BLaER1 treated with 17β-estradiol and CSF1 and Interleukin-3, amounts not matched to agents 10 nM and 100 nM (cell line): ENCODE results near the gene FOXP1.
A peak's percentile ranks its signal among the peaks of the same experiment; 100 is the strongest.
"Not testable (repeated sequence)": the region's sequence is repeated elsewhere in the genome, so short reads cannot be mapped to it uniquely, and the experiment has no call there.

Experiments used
- H3K27ac ChIP-seq, 11 experiments: shearing (Covaris generic); formaldehyde crosslinking; 2 replicates each; pipeline ENCODE4 v1.8.1; 2022
- H3K27me3 ChIP-seq, 11 experiments: shearing (Covaris generic); formaldehyde crosslinking; 2 replicates each; pipeline ENCODE4 v1.8.1; 2022
- H3K36me3 ChIP-seq, 11 experiments: shearing (Covaris generic); formaldehyde crosslinking; 2 replicates each; pipeline ENCODE4 v1.8.1; 2022
- H3K4me1 ChIP-seq, 10 experiments: shearing (Covaris generic); formaldehyde crosslinking; 2 replicates each; pipeline ENCODE4 v1.8.1; 2022
- H3K4me2 ChIP-seq, 11 experiments: shearing (Covaris generic); formaldehyde crosslinking; 2 replicates each; pipeline ENCODE4 v1.8.1; 2022
- H3K4me3 ChIP-seq, 10 experiments: shearing (Covaris generic); formaldehyde crosslinking; 2 replicates each; pipeline ENCODE4 v1.8.1; 2022
- H3K9ac ChIP-seq, 11 experiments: shearing (Covaris generic); formaldehyde crosslinking; 2 replicates each; pipeline ENCODE4 v1.8.1; 2022
- H3K9me3 ChIP-seq, 11 experiments: shearing (Covaris generic); formaldehyde crosslinking; replicated peaks in 1 of 11; 2 replicates each; pipeline ENCODE4 v1.8.1; 2022
- H4K20me1 ChIP-seq, 11 experiments: shearing (Covaris generic); formaldehyde crosslinking; 2 replicates each; pipeline ENCODE4 v1.8.1; 2022
- Cebpa-rat ChIP-seq, 11 experiments: shearing (Covaris generic); IDR thresholded peaks; 2 replicates each; pipeline ENCODE4 v1.8.1; 2022

FOXP1 gene

GRCh38 chr3:71441925-71442651, 141.4 kb downstream of the FOXP1 start:
- H3K36me3 ChIP-seq, result no peaks in the 10 kb centered on the region
- peaks cover 82 to 99% (median 94%) of the 10 kb centered on the region in 10 experiments for H3K4me1 ChIP-seq
- no peak for TF ChIP-seq Cebpa-rat (IDR thresholded peaks at IDR 0.05)
- H3K4me2 ChIP-seq, result peak overlapping the region; percentile 81 to 95 (median 89)
- H4K20me1 ChIP-seq, result no peaks in the 10 kb centered on the region
- peak overlapping the region in 10 of 11 experiments; percentile 50 to 83 (median 78); a peak in 20 of 22 replicates for H3K9ac ChIP-seq
- no peaks in the 10 kb centered on the region for H3K9me3 ChIP-seq
- peak overlapping the region in 5 of 10 experiments; percentile 10 to 42 (median 25); a peak in 11 of 20 replicates for H3K4me3 ChIP-seq
- no peaks in the 10 kb centered on the region for H3K27me3 ChIP-seq
- peak overlapping the region in 10 of 11 experiments; percentile 89 to 97 (median 94); a peak in 20 of 22 replicates for H3K27ac ChIP-seq

DNA sequence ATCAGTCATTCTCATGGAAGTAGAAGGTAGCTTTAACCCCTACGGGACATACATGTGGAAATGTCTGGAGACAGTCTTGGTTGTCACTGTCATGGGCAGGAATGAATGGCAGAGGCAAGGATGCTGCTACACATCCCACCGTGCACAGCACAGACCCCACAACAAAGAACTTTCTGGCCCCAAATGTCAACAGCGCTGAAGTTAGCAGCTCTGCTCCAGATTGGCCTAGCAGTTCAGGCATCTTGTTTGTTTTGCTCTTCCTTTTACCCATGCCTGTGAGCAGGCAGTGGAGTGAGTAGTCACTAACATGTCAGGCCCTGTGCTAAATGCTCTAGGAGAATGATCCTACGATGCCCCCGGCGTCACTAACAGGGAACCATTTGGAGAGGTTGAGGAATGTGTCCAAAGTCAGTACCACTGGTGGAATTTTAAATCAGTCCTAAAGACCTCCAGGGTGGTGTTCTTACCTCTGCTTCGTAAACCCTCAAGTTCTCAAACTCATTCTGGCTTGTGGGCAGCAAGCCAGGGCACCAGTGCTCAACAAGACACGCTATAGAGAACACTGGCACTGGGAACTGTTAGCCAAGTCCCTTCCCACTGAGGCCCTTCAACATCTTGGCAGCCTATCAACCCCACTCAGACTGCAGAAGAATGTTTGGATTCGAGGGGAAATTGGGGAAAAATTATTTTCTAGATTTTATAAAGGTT, 142.2 kb downstream of the FOXP1 start:
- Histone ChIP-seq H3K4me2 (peak overlapping the region; percentile 81 to 95 (median 89)), H3K36me3 (no peaks in the 10 kb centered on the region), H3K27me3 (no peaks in the 10 kb centered on the region), H3K9ac (no peak overlapping the region; a peak in 2 of 22 replicates), H3K4me3 (no peak overlapping the region; a peak in 1 of 20 replicates), H3K9me3 (no peaks in the 10 kb centered on the region), H3K4me1 (peaks cover 75 to 99% (median 89%) of the 10 kb centered on the region in 10 experiments), H3K27ac (peak overlapping the region in 8 of 11 experiments; percentile 22 to 97 (median 94); a peak in 16 of 22 replicates), H4K20me1 (no peaks in the 10 kb centered on the region)
- TF ChIP-seq Cebpa-rat (IDR thresholded peaks at IDR 0.05), result no peak

GRCh38 chr3:71438904-71439303, 144.6 kb downstream of the FOXP1 start:
- H4K20me1 ChIP-seq, result no peaks in the 10 kb centered on the region
- no peak overlapping the region for H3K4me3 ChIP-seq
- TF ChIP-seq Cebpa-rat (IDR thresholded peaks at IDR 0.05), result no peak
- no peaks in the 10 kb centered on the region for H3K27me3 ChIP-seq
- peaks cover 51 to 78% (median 69%) of the 10 kb centered on the region in 10 experiments for H3K4me1 ChIP-seq
- no peaks in the 10 kb centered on the region for H3K36me3 ChIP-seq
- H3K9me3 ChIP-seq, result no peaks in the 10 kb centered on the region
- H3K9ac ChIP-seq, result no peak overlapping the region
- no peak overlapping the region for H3K27ac ChIP-seq
- H3K4me2 ChIP-seq, result peak overlapping the region in 9 of 11 experiments; percentile 30 to 94 (median 54); a peak in 17 of 22 replicates

GRCh38 chr3:71438071-71438685, 145.3 kb downstream of the FOXP1 start:
- Histone ChIP-seq H3K4me3 (no peak overlapping the region), H3K9me3 (no peaks in the 10 kb centered on the region), H3K27ac (no peak overlapping the region), H3K4me2 (peak overlapping the region in 7 of 11 experiments; percentile 9 to 74 (median 55); a peak in 10 of 22 replicates), H4K20me1 (no peaks in the 10 kb centered on the region), H3K4me1 (peaks cover 43 to 76% (median 67%) of the 10 kb centered on the region in 10 experiments), H3K27me3 (no peaks in the 10 kb centered on the region), H3K36me3 (no peaks in the 10 kb centered on the region), H3K9ac (no peak overlapping the region)
- TF ChIP-seq Cebpa-rat (IDR thresholded peaks at IDR 0.05), result no peak

- TF ChIP-seq Cebpa-rat (IDR thresholded peaks at IDR 0.05), result no peak
- Histone ChIP-seq H3K36me3 (no peaks in the 10 kb centered on the region), H3K27ac (no peak overlapping the region), H3K9me3 (no peaks in the 10 kb centered on the region), H3K4me2 (peak overlapping the region in 1 of 11 experiments; percentile 67; a peak in 1 of 22 replicates), H4K20me1 (no peaks in the 10 kb centered on the region), H3K4me1 (peaks cover 25 to 72% (median 55%) of the 10 kb centered on the region in 10 experiments), H3K9ac (no peak overlapping the region), H3K27me3 (no peaks in the 10 kb centered on the region), H3K4me3 (no peak overlapping the region)
Measured at GRCh38 chr3:71436337-71436736, 147.2 kb downstream of the FOXP1 start.

GRCh38 chr3:71435836-71436235, 147.7 kb downstream of the FOXP1 start:
- not testable (repeated sequence) for H4K20me1 ChIP-seq, H3K4me2 ChIP-seq, H3K9ac ChIP-seq, H3K9me3 ChIP-seq, H3K4me3 ChIP-seq, H3K36me3 ChIP-seq, H3K27me3 ChIP-seq, H3K27ac ChIP-seq
- peaks cover 20 to 71% (median 50%) of the 10 kb centered on the region in 10 experiments for H3K4me1 ChIP-seq

- H3K9me3 ChIP-seq, result no peaks in the 10 kb centered on the region
Measured at GRCh38 chr3:71433631-71434030, 149.9 kb downstream of the FOXP1 start.

DNA sequence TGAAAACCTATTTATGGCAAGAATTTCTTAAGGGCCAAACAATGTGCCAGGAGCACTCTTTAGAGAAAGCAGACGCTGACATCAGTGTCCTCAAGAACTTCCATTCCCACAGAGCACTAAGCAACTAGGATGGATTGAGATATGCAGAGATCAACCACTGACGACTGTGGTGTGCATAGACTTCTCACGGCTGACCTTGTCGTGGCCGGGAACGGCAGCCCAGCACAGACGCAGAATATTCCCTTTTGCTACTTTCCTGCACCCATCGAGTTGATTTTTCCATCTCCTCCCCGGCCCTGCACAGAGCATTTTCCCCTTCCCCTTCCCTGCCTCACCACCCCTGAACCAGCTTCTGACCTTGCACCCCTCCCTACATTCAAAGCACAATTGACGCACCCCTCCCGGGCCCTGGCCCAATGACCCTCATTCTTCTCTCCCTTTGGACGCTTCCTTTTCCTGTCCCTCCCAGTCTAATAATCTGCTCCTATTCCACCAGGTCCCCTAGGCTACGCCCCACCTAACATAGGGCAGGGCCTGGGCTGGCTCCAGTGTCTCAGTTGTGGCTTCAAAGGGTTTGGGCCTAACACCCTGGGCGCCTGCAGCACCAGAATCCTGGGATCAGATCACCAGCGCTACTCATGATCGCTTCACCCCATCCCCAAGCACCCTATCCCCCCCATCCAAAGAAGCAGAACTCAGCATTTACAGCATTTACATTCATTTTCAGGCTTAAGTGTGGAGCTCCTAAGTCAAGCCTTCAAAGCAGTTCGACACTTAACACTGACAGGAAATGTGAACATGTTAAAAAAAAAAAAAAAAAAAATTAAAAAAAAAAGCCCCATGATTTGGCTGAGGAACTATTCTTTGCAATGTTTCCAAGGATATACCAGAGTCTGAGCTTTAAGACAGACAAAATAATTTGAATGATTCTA, 151.2 kb downstream of the FOXP1 start:
- Histone ChIP-seq H3K27ac (no peak overlapping the region), H4K20me1 (no peaks in the 10 kb centered on the region), H3K4me3 (no peak overlapping the region), H3K4me2 (peak overlapping the region in 7 of 11 experiments; percentile 10 to 43 (median 34); a peak in 9 of 22 replicates), H3K4me1 (peaks cover 0 to 53% (median 32%) of the 10 kb centered on the region in 10 experiments; a peak in 17 of 20 replicates), H3K36me3 (no peaks in the 10 kb centered on the region), H3K27me3 (no peaks in the 10 kb centered on the region), H3K9ac (no peak overlapping the region), H3K9me3 (no peaks in the 10 kb centered on the region)
- TF ChIP-seq Cebpa-rat (IDR thresholded peaks at IDR 0.05), result no peak

More at GRCh38 chr3:71433631-71434030, 149.9 kb downstream of the FOXP1 start:
- Histone ChIP-seq H4K20me1 (no peaks in the 10 kb centered on the region), H3K4me1 (peaks cover 0 to 65% (median 43%) of the 10 kb centered on the region in 10 experiments; a peak in 17 of 20 replicates), H3K4me3 (no peak overlapping the region), H3K36me3 (no peaks in the 10 kb centered on the region), H3K27ac (no peak overlapping the region), H3K27me3 (no peaks in the 10 kb centered on the region), H3K4me2 (peak overlapping the region in 3 of 11 experiments; percentile 10 to 25 (median 18); a peak in 4 of 22 replicates), H3K9ac (no peak overlapping the region)
- no peak for TF ChIP-seq Cebpa-rat (IDR thresholded peaks at IDR 0.05)
